A673 (cell line): ENCODE measurements around the gene RALBP1. TPM values are rescaled to one million over a fixed set of nuclear protein-coding genes. Genes with fewer than 3 reads are reported as not detected.

Source experiments
- BruUV-seq: library from RNA; stranded (reverse); fragments of 400-500 nt; replicated peaks from 2 replicates; lab custom pipeline; 2021; lab: Mats Ljungman, UMichigan
- CTCF ChIA-PET: fragments of 300-600 bp; sonication (Branson Sonifier 250); formaldehyde crosslinking; loops from one replicate; lab custom pipeline; 2022; ENCODE audit warnings: antibody characterized with exemption; lab: Charles Lee
- POLR2A ChIA-PET: fragments of 300-600 bp; sonication (Branson Sonifier 250); formaldehyde crosslinking; loops from one replicate; lab custom pipeline; 2022; ENCODE audit warnings: antibody characterized with exemption; ENCODE audit not compliant: low non-redundant PET; lab: Charles Lee
- DNase-seq: peaks from one replicate; pipeline ENCODE4 v3.0.0-alpha.2; 2015; ENCODE audit warnings: low spot score
- H3K27ac ChIP-seq: fragments of 200-600 bp; sonication (generic); 2 replicates; pipeline ENCODE4 v1.5.1; 2016; ENCODE audit warnings: mixed run types, low read depth, mild to moderate bottlenecking, mixed read lengths, antibody characterized with exemption, low read length; ENCODE audit not compliant: poor library complexity, severe bottlenecking
- H3K27me3 ChIP-seq: fragments of 200-600 bp; sonication (generic); replicated peaks from 2 replicates; pipeline ENCODE4 v1.6.1; 2017; ENCODE audit warnings: mixed run types, low read depth, mild to moderate bottlenecking, mixed read lengths, antibody characterized with exemption, low read length; ENCODE audit not compliant: insufficient read depth, poor library complexity
- H3K36me3 ChIP-seq: fragments of 200-600 bp; sonication (generic); 2 replicates; pipeline ENCODE4 v1.6.1; 2016; ENCODE audit warnings: mixed run types, mild to moderate bottlenecking, mixed read lengths, antibody characterized with exemption, low read length; ENCODE audit not compliant: insufficient read depth, poor library complexity, severe bottlenecking
- H3K4me1 ChIP-seq: fragments of 200-600 bp; sonication (generic); 2 replicates; pipeline ENCODE4 v1.6.1; 2017; ENCODE audit warnings: mixed run types, mild to moderate bottlenecking, mixed read lengths, antibody characterized with exemption, low read length; ENCODE audit not compliant: insufficient read depth, poor library complexity, severe bottlenecking
- H3K4me3 ChIP-seq: fragments of 200-600 bp; sonication (generic); 2 replicates; pipeline ENCODE4 v1.5.1; 2016; ENCODE audit warnings: low read depth, mixed run types, mild to moderate bottlenecking, mixed read lengths, low read length; ENCODE audit not compliant: poor library complexity, severe bottlenecking
- H3K9me3 ChIP-seq: fragments of 200-600 bp; sonication (generic); 2 replicates; pipeline ENCODE4 v1.6.1; 2016; ENCODE audit warnings: mixed run types, low read depth, mild to moderate bottlenecking, mixed read lengths, antibody characterized with exemption, low read length; ENCODE audit not compliant: poor library complexity, severe bottlenecking
- EZH2 ChIP-seq: fragments of 200-600 bp; sonication (generic); IDR thresholded peaks from 2 replicates; pipeline ENCODE4 v1.6.1; 2017; ENCODE audit warnings: borderline replicate concordance, low read depth, mild to moderate bottlenecking, mixed read lengths, antibody characterized with exemption, low read length; ENCODE audit not compliant: poor library complexity, severe bottlenecking
- intact Hi-C: fragments of 100-400 bp; cut with micrococcal nuclease; formaldehyde crosslinking; loops from one replicate; pipeline ENCODE4 v1.10.0; 2022; ENCODE audit not compliant: unreplicated experiment
- total RNA-seq: library from RNA; stranded (reverse); gene quantifications from 2 replicates; pipeline ENCODE4 v1.2.3, GENCODE V29; 2021
- TF ChIP-seq, protein P1 (sequence below): fragments of 300-800, 200-600 bp; sonication (generic); conservative IDR thresholded peaks from 2 replicates; pipeline ENCODE4 v1.5.1; 2017; ENCODE audit warnings: low read depth, mild to moderate bottlenecking, antibody characterized with exemption, low read length, moderate library complexity, mixed read lengths

RALBP1 gene
- total RNA-seq, 1 experiment from 2014 or later, result 53.5 TPM

DNA sequence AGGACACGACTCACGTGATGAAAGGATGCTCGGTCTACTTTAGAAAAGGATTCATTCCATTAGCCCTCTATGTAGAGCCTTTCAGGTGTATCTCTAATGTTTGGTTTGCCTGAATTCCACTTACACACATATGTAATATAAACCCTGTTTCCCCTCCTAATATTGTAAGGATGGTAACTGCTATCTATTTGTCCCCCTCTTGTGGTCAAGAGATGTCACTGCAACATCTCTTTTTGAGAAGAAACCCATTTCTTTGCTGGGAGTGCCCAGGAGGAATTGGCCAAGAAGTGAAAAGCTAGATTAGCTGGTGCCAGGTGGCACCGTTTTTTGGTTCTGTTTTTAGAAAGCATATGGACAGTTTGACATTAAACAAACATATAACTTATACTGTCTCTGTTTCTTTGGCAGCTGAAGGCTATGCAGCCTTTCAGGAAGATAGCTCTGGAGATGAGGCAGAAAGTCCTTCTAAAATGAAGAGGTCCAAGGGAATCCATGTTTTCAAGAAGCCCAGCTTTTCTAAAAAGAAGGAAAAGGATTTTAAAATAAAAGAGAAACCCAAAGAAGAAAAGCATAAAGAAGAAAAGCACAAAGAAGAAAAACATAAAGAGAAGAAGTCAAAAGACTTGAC, 41.2 kb downstream of the RALBP1 start:
- ChIA-PET POLR2A (no interaction called here), CTCF (interaction anchor here (0.5 to 1.3 kb wide), 3 partner anchors 132 to 1044 kb away, joined by 3 to 4 read pairs (median 3); no protein-coding TSS in a partner anchor)
- Histone ChIP-seq H3K36me3 (peaks cover 6% of the 10 kb centered on the region), H3K27me3 (no peaks in the 10 kb centered on the region), H3K4me1 (no peaks in the 10 kb centered on the region), H3K4me3 (no peak overlapping the region), H3K27ac (no peak overlapping the region), H3K9me3 (no peaks in the 10 kb centered on the region)
- no TSS peak for BruUV-seq
- TF ChIP-seq, protein P1, sequence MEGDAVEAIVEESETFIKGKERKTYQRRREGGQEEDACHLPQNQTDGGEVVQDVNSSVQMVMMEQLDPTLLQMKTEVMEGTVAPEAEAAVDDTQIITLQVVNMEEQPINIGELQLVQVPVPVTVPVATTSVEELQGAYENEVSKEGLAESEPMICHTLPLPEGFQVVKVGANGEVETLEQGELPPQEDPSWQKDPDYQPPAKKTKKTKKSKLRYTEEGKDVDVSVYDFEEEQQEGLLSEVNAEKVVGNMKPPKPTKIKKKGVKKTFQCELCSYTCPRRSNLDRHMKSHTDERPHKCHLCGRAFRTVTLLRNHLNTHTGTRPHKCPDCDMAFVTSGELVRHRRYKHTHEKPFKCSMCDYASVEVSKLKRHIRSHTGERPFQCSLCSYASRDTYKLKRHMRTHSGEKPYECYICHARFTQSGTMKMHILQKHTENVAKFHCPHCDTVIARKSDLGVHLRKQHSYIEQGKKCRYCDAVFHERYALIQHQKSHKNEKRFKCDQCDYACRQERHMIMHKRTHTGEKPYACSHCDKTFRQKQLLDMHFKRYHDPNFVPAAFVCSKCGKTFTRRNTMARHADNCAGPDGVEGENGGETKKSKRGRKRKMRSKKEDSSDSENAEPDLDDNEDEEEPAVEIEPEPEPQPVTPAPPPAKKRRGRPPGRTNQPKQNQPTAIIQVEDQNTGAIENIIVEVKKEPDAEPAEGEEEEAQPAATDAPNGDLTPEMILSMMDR, result peak; percentile 91
- no peak for TF ChIP-seq EZH2
- intact Hi-C loops, result loop anchor here (1.0 to 10.0 kb wide), 2 partner anchors 443 to 862 kb away; no protein-coding TSS in a partner anchor
- DNase-seq, result peak; percentile 68

DNA sequence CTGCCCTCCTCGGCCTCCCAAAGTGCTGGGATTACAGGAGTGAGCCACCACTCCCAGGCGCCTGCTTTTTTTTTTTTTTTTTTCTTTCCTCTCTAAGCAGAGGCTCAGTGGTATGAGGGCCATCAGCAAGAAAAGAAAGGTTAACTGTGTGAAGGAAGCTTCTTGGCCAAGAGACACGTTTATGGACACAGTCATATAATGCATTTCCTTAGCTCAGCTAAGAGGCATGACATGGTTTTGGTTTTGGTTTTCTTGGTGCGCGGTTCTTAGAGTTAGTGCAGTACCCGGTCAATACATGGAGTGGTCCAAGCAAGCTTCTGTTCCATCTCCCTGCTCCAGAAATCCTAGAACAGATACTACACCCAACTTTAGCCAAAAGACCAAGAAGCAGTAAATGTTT, 42.6 kb downstream of the RALBP1 start:
- CTCF ChIA-PET, result no interaction called here
- Histone ChIP-seq H3K4me1 (no peaks in the 10 kb centered on the region), H3K27ac (no peak overlapping the region), H3K9me3 (no peaks in the 10 kb centered on the region), H3K27me3 (no peaks in the 10 kb centered on the region), H3K36me3 (peaks cover 6% of the 10 kb centered on the region), H3K4me3 (no peak overlapping the region)
- DNase-seq, result no peak
- TF ChIP-seq, protein P1, result no peak
- intact Hi-C loops, result loop anchor here (10.0 kb wide), 1 partner anchor 863 kb away; no protein-coding TSS in a partner anchor
- no TSS peak for BruUV-seq
- POLR2A ChIA-PET, result no interaction called here

DNA sequence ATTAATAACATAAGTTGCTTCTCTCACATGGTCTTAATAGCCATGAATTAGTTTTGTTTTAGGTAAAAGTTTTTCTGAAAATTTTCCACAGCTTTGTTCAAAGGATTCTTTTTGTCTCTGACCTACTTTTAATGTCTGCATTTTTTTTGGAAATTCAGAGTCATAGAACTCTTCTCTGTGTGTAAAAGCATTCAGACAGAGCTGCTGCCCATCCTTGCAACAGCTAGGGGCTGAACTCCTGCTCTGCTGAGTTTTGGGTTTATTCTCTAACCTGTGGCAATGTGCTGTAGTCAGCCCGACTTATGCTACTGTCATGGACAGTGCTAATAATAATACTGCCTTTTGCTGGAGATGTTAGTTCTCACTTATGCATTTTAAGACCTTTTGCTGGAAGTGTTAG, 44.1 kb downstream of the RALBP1 start:
- no TSS peak for BruUV-seq
- H3K4me1 ChIP-seq, result no peaks in the 10 kb centered on the region
- no peaks in the 10 kb centered on the region for H3K27me3 ChIP-seq
- H3K27ac ChIP-seq, result no peak overlapping the region
- ChIA-PET POLR2A (interaction anchor here (0.7 kb wide), 1 partner anchor 364 kb away, joined by 3 read pairs; no protein-coding TSS in a partner anchor), CTCF (no interaction called here)
- H3K4me3 ChIP-seq, result no peak overlapping the region
- H3K9me3 ChIP-seq, result no peaks in the 10 kb centered on the region
- peaks cover 6% of the 10 kb centered on the region for H3K36me3 ChIP-seq
- no peak for TF ChIP-seq EZH2
- TF ChIP-seq, protein P1, result no peak
- no peak for DNase-seq
- intact Hi-C loops, result loop anchor here (10.0 kb wide), 1 partner anchor 865 kb away; no protein-coding TSS in a partner anchor
